GM23248 (cell line): Measurements from ENCODE around the gene LRRC18. TPM values are rescaled to one million over a fixed set of nuclear protein-coding genes. Genes with fewer than 3 reads are reported as not detected.
A peak's percentile ranks its signal among the peaks of the same experiment; 100 is the strongest.

Experiments
- DNase-seq: peaks from one replicate; pipeline ENCODE4 v3.0.0-alpha.2; 2015
- H2AFZ ChIP-seq: fragments of 200-600 bp; sonication (generic); 2 replicates; pipeline ENCODE4 v1.6.1; 2016; ENCODE audit warnings: antibody characterized with exemption
- H3F3A ChIP-seq: fragments of 200-600 bp; sonication (generic); 2 replicates; pipeline ENCODE4 v1.6.1; 2016; ENCODE audit warnings: mild to moderate bottlenecking, antibody characterized with exemption, mixed run types; ENCODE audit not compliant: insufficient read depth
- H3K27ac ChIP-seq: fragments of 200-600 bp; sonication (generic); 2 replicates; pipeline ENCODE4 v1.5.1; 2016; ENCODE audit warnings: mild to moderate bottlenecking
- H3K27me3 ChIP-seq: fragments of 200-600 bp; sonication (generic); replicated peaks from 2 replicates; pipeline ENCODE4 v1.6.1; 2016; ENCODE audit warnings: mild to moderate bottlenecking; ENCODE audit not compliant: insufficient read depth
- H3K36me3 ChIP-seq: fragments of 200-600 bp; sonication (generic); 2 replicates; pipeline ENCODE4 v1.6.1; 2016; ENCODE audit warnings: low read depth, mild to moderate bottlenecking
- H3K4me1 ChIP-seq: fragments of 200-600 bp; sonication (generic); 2 replicates; pipeline ENCODE4 v1.6.1; 2016; ENCODE audit warnings: mild to moderate bottlenecking; ENCODE audit not compliant: insufficient read depth
- H3K4me2 ChIP-seq: fragments of 200-600 bp; sonication (generic); one replicate; pipeline ENCODE4 v1.6.1; 2016; ENCODE audit warnings: mild to moderate bottlenecking; ENCODE audit not compliant: unreplicated experiment
- H3K4me3 ChIP-seq: fragments of 200-600 bp; sonication (generic); 2 replicates; pipeline ENCODE4 v1.5.1; 2016; ENCODE audit warnings: mild to moderate bottlenecking
- H3K79me2 ChIP-seq: fragments of 200-600 bp; sonication (generic); 2 replicates; pipeline ENCODE4 v1.6.1; 2016; ENCODE audit warnings: mild to moderate bottlenecking; ENCODE audit not compliant: insufficient read depth
- H3K9ac ChIP-seq: fragments of 200-600 bp; sonication (generic); 2 replicates; pipeline ENCODE4 v1.6.1; 2016; ENCODE audit warnings: mild to moderate bottlenecking
- H3K9me2 ChIP-seq: fragments of 200-600 bp; sonication (generic); 2 replicates; pipeline ENCODE4 v1.6.1; 2016; ENCODE audit warnings: mixed run types, mild to moderate bottlenecking, moderate library complexity; ENCODE audit not compliant: insufficient read depth
- H3K9me3 ChIP-seq: fragments of 200-600 bp; sonication (generic); one replicate; pipeline ENCODE4 v1.6.1; 2017; ENCODE audit warnings: low read depth
- H4K20me1 ChIP-seq: fragments of 200-600 bp; sonication (generic); 2 replicates; pipeline ENCODE4 v1.6.0; 2016; ENCODE audit not compliant: insufficient read depth
- EZH2 ChIP-seq: fragments of 200-600 bp; sonication (generic); IDR thresholded peaks from 2 replicates; pipeline ENCODE4 v1.6.1; 2018; ENCODE audit warnings: antibody characterized with exemption, mild to moderate bottlenecking; ENCODE audit not compliant: insufficient read depth, poor library complexity, severe bottlenecking
- EZH2phosphoT487 ChIP-seq: fragments of 200-600 bp; sonication (generic); IDR thresholded peaks from 2 replicates; pipeline ENCODE4 v1.6.1; 2018; ENCODE audit warnings: antibody characterized with exemption, moderate library complexity, mild to moderate bottlenecking, low read depth; ENCODE audit not compliant: insufficient read depth
- WGBS, 2 experiments: methylation state at CpG; one replicate each; pipeline ENCODE4 v1.1.6; 2015 to 2017; ENCODE audit warnings: low lambda C conversion rate in 2 of 2, low coverage in 1 of 2; ENCODE audit errors: missing lambda C conversion rate in 2 of 2; 5-methylcytosine and 5-hydroxymethylcytosine counted together
- in situ Hi-C: fragments of 300-500 bp; cut with MboI; formaldehyde crosslinking; loops from 2 replicates; pipeline ENCODE4 v1.15.0; 2020
- polyA plus RNA-seq: library from polyadenylated mRNA; unstranded; fragments of >200 nt; fragmentation: Nextera tagmentation; extraction: Ambion mirVana; gene quantifications from 2 replicates; pipeline ENCODE4 v1.2.1, GENCODE V29; 2016
- total RNA-seq: library from RNA; depleted of rRNA; stranded (reverse); fragments of >200 nt; shearing (Covaris generic); gene quantifications from 2 replicates; pipeline ENCODE4 v1.2.3, GENCODE V29; 2014; rRNA removed

LRRC18 gene
- total RNA-seq (not detected in 2 replicates), polyA plus RNA-seq (not detected in 2 replicates)

GRCh38 chr10:48939790-48940325 lies at the start of gene LRRC18:
Gene LRRC18, minus strand, starts transcription at chr10:48939840. Its CDS starts 25,685 bp downstream, at chr10:48914155.
- H3K4me3 ChIP-seq, result no peak within 1 kb of the TSS
- WGBS, 2 experiments, result 49 to 53% methylated on average over 2 of the region's 2 CpGs
- in situ Hi-C loops, result no loop called here
- no peak for DNase-seq
- H3K36me3 ChIP-seq, result no peaks in the 10 kb centered on the region
- no peaks in the 10 kb centered on the region for H3K79me2 ChIP-seq
- H3K9ac ChIP-seq, result no peak within 1 kb of the TSS
- H3K9me3 ChIP-seq, result no peaks in the 10 kb centered on the region
- H3K4me2 ChIP-seq, result no peak within 1 kb of the TSS
- H2AFZ ChIP-seq, result no peak within 1 kb of the TSS
- H4K20me1 ChIP-seq, result no peaks in the 10 kb centered on the region
- TF ChIP-seq EZH2 (no peak), EZH2phosphoT487 (no peak)
- no peak within 1 kb of the TSS for H3K27ac ChIP-seq
- no peaks in the 10 kb centered on the region for H3K4me1 ChIP-seq
- no peaks in the 10 kb centered on the region for H3F3A ChIP-seq
- peaks cover 34% of the 10 kb centered on the region for H3K27me3 ChIP-seq
- H3K9me2 ChIP-seq, result no peaks in the 10 kb centered on the region

DNA sequence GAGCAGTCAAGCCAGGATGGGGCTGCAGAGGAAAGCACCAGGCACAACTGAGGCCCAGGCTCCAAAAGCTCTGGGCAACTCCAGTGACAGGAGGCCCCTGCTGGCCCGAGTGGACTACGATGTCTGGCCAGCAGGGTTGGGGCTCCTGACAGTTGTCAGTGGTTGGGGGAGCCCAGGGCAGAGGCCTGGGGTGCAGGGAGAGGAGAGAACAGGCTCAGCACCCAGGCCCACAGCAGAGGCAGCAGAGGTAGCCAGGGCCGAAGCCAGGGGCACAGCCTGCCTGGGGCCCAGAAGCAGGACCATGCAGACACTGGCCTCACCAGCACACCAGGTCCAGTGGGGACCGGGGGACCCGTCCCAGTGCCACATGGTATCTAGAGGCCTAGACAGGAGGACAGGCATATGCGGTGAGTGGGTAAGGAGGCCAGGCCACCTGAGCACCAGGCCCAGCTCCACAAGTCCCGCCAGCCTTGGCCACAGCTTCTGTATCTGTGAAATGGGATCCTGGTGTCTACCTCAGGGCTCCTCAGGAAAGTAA lies 46.0 kb upstream of the LRRC18 start:
- no peaks in the 10 kb centered on the region for H3K79me2 ChIP-seq
- no peaks in the 10 kb centered on the region for H3K36me3 ChIP-seq
- H4K20me1 ChIP-seq, result no peaks in the 10 kb centered on the region
- WGBS, 2 experiments, result 69 to 74% methylated on average over 7 of the region's 7 CpGs
- in situ Hi-C loops, result no loop called here
- no peak overlapping the region for H3K9ac ChIP-seq
- H3K27ac ChIP-seq, result no peak overlapping the region
- no peaks in the 10 kb centered on the region for H3F3A ChIP-seq
- no peak overlapping the region for H2AFZ ChIP-seq
- H3K9me2 ChIP-seq, result no peaks in the 10 kb centered on the region
- H3K4me3 ChIP-seq, result no peak overlapping the region
- no peak for TF ChIP-seq EZH2phosphoT487
- TF ChIP-seq EZH2, result no peak
- no peak for DNase-seq
- no peaks in the 10 kb centered on the region for H3K9me3 ChIP-seq
- H3K4me1 ChIP-seq, result no peaks in the 10 kb centered on the region
- peaks cover under 1% of the 10 kb centered on the region; the same call in 1 of the 2 replicates for H3K27me3 ChIP-seq
- H3K4me2 ChIP-seq, result no peak overlapping the region

DNA sequence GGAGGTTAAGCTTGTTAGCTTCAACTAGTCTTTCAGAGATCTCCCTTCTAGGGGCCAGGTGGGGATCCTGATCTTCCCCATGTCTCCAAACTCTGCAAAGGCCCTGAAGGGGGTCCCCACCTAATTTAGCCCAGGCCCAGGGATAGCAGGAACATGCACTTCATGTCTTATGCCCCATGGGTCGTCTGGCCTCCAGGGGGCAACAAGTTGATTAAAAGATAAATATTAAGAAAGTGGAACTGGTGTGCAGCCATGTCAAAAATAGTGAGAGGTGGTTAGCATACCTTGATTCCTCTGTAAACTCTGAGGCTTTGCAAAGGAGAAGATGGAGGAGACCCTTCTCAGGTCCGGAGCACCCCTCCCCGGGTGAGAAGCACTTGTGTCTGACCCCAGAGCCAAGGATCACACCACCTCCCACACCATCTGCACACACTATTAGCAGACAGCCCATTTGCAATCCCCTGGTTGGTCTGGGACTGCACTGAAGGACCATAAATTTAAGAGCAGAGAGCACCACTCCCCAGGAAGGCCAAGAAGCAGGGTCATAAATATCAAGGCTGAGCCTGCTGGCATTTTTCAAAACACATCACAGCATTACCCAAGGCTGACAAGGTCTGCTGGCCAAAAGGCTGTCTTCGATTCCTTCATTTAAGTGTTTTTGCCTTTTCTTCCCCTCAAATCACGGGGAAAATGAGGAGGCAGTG lies 44.2 kb upstream of the LRRC18 start:
- Histone ChIP-seq H3K9me3 (no peaks in the 10 kb centered on the region), H3K27ac (no peak overlapping the region), H3K9ac (no peak overlapping the region), H3K27me3 (peaks cover 12% of the 10 kb centered on the region; the same call in 1 of the 2 replicates), H3K4me3 (no peak overlapping the region), H4K20me1 (no peaks in the 10 kb centered on the region), H3K4me2 (no peak overlapping the region), H2AFZ (no peak overlapping the region), H3F3A (no peaks in the 10 kb centered on the region), H3K79me2 (no peaks in the 10 kb centered on the region), H3K9me2 (no peaks in the 10 kb centered on the region), H3K36me3 (no peaks in the 10 kb centered on the region), H3K4me1 (no peaks in the 10 kb centered on the region)
- 38 to 40% methylated on average over 5 of the region's 5 CpGs for WGBS, 2 experiments
- no peak for DNase-seq
- TF ChIP-seq EZH2, result no peak
- TF ChIP-seq EZH2phosphoT487, result no peak
- in situ Hi-C loops, result no loop called here

GRCh38 chr10:48982584-48982983 lies 42.9 kb upstream of the LRRC18 start:
- in situ Hi-C loops, result no loop called here
- TF ChIP-seq EZH2phosphoT487, result no peak
- no peak for TF ChIP-seq EZH2
- Histone ChIP-seq H3K36me3 (no peaks in the 10 kb centered on the region), H3K4me1 (no peaks in the 10 kb centered on the region), H4K20me1 (no peaks in the 10 kb centered on the region), H3K9ac (no peak overlapping the region), H3K4me2 (no peak overlapping the region), H3K4me3 (no peak overlapping the region), H3F3A (no peaks in the 10 kb centered on the region), H3K79me2 (no peaks in the 10 kb centered on the region), H3K9me2 (no peaks in the 10 kb centered on the region), H2AFZ (no peak overlapping the region), H3K27ac (no peak overlapping the region), H3K9me3 (no peaks in the 10 kb centered on the region), H3K27me3 (peaks cover 16% of the 10 kb centered on the region; the same call in 1 of the 2 replicates)
- 41 to 51% methylated on average over 5 of the region's 5 CpGs for WGBS, 2 experiments
- peak; percentile 36 for DNase-seq
